Muscle layer of colon (tissue), 2 donors: ENCODE data around the gene CAMTA2.
A peak's percentile ranks its signal among the peaks of the same experiment; 100 is the strongest.

ENCODE experiments used
- H3K27ac ChIP-seq: one replicate; pipeline ENCODE4 v1.7.0; 2013; ENCODE audit warnings: low read depth, mild to moderate bottlenecking, low read length, moderate library complexity
- H3K27me3 ChIP-seq, 2 donors: one replicate each; pipeline ENCODE4 v1.7.0; 2013; ENCODE audit warnings: low read length in 2 of 2, mild to moderate bottlenecking in 2 of 2; ENCODE audit not compliant: insufficient read depth in 2 of 2, control insufficient read depth in 1 of 2
- H3K36me3 ChIP-seq: one replicate; pipeline ENCODE4 v1.7.0; 2013; ENCODE audit warnings: mild to moderate bottlenecking, low read length; ENCODE audit not compliant: insufficient read depth
- H3K4me1 ChIP-seq: one replicate; pipeline ENCODE4 v1.7.0; 2013; ENCODE audit warnings: mild to moderate bottlenecking, low read length; ENCODE audit not compliant: insufficient read depth
- H3K4me3 ChIP-seq, 2 donors: one replicate each; pipeline ENCODE4 v1.7.0; 2013; ENCODE audit warnings: low read length in 2 of 2, low read depth in 1 of 2, mild to moderate bottlenecking in 1 of 2, moderate library complexity in 1 of 2
- H3K9ac ChIP-seq: one replicate; pipeline ENCODE4 v1.7.0; 2013; ENCODE audit warnings: low read length
- H3K9me3 ChIP-seq: one replicate; pipeline ENCODE4 v1.7.0; 2013; ENCODE audit warnings: mild to moderate bottlenecking, low read length
- donor health status: abdominal sarcoma.
- donor health status: Adenocarcinoma of cecum.

The CAMTA2 gene

DNA sequence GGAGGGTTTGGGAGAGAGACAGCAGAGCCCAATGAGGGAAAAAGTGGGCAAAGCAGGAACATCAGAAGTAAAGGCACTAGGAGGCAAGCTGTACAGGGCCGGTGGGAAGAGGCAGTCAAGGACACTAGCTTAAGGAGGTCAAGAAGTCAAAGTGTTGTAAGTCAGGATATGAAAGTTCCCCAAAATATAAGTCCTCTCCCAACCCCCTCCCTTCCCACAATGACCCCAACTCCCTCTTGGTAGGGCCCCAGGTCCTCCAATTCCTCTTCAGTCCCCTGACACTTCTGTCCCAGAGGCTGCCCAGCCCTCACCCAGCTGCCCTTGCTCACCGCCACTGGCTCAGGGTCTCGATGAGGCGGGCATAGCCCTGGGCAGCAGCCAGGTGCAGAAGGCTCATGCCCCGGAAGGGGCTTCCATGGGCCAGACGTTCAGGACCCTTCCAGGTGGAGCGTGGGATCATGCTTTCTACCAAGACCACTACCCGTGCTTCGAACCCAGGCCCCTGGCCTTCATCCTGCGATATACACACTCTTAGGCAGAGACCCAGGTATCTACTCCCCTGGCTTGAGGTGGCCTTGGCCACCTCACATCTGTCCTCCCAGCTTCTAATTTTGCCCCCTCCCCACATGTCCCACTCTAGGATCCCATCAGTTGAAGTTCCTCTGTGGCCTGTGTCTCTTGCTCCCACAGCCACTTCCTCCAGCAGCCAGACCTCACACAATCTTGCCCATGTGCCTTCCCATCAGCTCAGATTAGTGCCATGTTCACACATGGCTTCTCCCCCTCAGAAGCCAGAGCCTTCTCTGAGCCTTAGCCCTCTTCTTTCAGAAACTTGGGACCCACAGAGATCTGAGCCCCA, 14.0 kb downstream of the CAMTA2 start:
- Histone ChIP-seq H3K9me3 (no peaks in the 10 kb centered on the region), H3K36me3 (peaks cover 81% of the 10 kb centered on the region), H3K27me3 (no peaks in the 10 kb centered on the region), H3K4me3 (no peak overlapping the region), H3K4me1 (peaks cover 15% of the 10 kb centered on the region), H3K9ac (no peak overlapping the region), H3K27ac (no peak overlapping the region)

DNA sequence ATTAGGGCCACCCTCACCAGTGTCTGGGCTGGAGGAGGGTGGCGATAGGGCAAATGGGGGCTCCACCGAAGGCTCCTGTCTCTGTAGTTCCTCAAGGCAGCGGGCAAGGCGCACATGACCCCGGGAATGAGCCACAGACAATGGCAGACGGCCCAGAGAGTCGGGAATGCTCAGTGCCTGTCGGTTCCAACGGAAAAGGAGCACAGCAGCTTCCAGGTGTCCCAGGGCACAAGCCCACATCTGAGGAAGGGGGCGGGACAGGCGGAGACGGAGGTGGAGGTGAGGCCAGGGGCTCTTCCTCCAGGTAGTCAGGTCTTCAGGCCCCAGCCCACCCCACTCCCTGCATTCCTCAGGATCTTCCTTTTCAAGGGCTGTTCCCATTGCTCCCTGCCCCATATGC, 14.7 kb downstream of the CAMTA2 start:
- Histone ChIP-seq H3K4me3 (no peak overlapping the region), H3K9ac (no peak overlapping the region), H3K4me1 (peaks cover 20% of the 10 kb centered on the region), H3K9me3 (no peaks in the 10 kb centered on the region), H3K27ac (peak overlapping the region; percentile 8), H3K27me3 (no peaks in the 10 kb centered on the region), H3K36me3 (peaks cover 73% of the 10 kb centered on the region)

DNA sequence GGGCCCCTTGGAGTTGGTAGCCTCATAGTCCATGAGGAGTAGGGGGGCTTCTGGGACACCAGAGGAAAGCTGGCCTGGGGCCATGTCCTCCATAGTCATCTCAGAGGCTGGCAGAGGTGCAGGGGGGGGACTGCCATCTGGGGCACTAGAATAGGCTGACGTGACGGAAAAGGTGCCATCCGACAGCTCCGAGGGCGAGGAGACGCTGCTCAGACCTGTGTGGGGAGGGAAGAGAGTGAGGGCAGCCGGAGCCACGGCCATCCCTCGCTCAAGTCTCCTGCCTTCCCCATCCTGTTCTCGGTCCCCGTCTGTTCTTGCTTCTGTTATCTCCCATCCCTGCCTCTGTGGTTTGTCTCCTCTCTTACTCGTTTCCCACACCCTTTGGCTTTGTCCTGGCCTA, 15.2 kb downstream of the CAMTA2 start:
- Histone ChIP-seq H3K36me3 (peaks cover 69% of the 10 kb centered on the region), H3K27me3 (no peaks in the 10 kb centered on the region), H3K9me3 (no peaks in the 10 kb centered on the region), H3K4me1 (peaks cover 20% of the 10 kb centered on the region), H3K4me3 (no peak overlapping the region), H3K27ac (peak overlapping the region; percentile 43), H3K9ac (no peak overlapping the region)

DNA sequence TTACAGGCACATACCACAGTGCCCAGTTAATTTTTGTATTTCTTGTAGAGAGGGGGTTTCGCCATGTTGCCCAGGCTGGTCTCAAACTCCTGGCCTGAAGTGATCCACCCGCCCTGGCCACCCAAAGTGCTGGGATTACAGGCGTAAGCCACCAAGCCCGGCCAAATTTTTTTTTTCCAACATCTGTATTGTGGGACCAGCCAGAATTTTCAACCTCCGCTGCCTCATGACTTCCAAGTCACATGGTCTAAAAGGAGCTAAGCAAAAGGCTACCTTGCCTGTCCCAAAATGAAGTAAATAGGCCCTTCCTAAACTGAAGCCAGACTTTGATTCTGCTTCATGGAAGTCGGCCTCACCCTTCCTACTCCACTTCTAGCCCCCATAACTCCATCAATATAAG, 15.6 kb downstream of the CAMTA2 start:
- Histone ChIP-seq H3K9ac (no peak overlapping the region), H3K9me3 (no peaks in the 10 kb centered on the region), H3K4me3 (no peak overlapping the region), H3K27ac (peak overlapping the region; percentile 43), H3K4me1 (peaks cover 20% of the 10 kb centered on the region), H3K27me3 (no peaks in the 10 kb centered on the region), H3K36me3 (peaks cover 64% of the 10 kb centered on the region)

DNA sequence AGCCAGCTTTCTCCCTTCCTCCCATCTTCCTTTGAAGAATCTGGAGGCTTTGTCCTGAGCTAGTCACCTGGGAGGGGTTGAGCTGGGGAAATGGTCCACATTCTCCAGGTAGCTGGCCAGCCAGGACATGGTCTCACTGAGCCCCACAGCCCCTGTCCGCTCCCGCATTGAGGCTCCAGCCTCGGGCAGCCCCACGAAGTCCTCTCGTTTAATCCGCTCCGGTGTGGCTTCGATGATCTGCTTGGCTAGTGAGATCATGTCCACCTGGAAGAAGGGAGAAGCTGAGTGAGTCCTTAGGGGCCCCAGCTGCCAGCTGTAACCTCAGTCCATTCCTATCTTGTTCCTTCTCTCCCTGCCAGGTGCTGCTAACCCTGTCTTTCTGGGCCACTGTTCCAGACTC, 17.2 kb downstream of the CAMTA2 start:
- Histone ChIP-seq H3K4me3 (no peak overlapping the region), H3K9ac (no peak overlapping the region), H3K27me3 (no peaks in the 10 kb centered on the region), H3K4me1 (peaks cover 30% of the 10 kb centered on the region), H3K9me3 (no peaks in the 10 kb centered on the region), H3K27ac (no peak overlapping the region), H3K36me3 (peaks cover 56% of the 10 kb centered on the region)

DNA sequence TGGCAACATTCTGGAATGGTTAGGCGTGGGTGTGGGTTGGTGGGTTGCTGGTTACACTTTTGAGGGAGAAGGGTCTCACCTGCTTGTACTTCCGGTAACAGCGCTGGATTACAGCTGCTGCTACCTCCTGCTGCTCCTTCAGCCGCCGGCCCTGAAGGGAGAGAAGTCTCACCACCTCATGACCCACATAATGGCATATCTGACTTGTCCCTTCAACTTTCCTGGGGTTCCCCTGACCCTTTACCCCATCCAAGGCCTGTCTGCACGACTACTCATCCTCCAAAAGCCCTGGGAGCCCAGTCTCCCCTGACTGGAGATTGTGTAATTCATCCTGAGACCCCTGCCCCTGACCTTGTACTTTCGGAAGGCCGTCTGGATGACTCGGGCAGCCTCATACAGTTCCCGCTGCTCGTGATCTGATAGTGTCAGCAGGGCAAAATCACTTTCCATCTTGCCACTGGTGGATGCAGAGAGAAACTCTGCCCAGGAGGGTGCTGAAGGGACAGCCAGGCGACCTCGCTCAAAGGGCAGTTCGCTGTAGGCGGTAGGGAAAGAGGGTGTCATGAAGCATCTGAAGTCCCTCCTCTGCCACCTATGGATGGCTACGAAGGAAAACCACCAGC, 17.8 kb downstream of the CAMTA2 start:
- Histone ChIP-seq H3K9me3 (no peaks in the 10 kb centered on the region), H3K27ac (peak overlapping the region; percentile 95), H3K4me1 (peaks cover 32% of the 10 kb centered on the region), H3K36me3 (peaks cover 49% of the 10 kb centered on the region), H3K27me3 (no peaks in the 10 kb centered on the region), H3K9ac (no peak overlapping the region), H3K4me3 (peak overlapping the region; percentile 8 to 87)

DNA sequence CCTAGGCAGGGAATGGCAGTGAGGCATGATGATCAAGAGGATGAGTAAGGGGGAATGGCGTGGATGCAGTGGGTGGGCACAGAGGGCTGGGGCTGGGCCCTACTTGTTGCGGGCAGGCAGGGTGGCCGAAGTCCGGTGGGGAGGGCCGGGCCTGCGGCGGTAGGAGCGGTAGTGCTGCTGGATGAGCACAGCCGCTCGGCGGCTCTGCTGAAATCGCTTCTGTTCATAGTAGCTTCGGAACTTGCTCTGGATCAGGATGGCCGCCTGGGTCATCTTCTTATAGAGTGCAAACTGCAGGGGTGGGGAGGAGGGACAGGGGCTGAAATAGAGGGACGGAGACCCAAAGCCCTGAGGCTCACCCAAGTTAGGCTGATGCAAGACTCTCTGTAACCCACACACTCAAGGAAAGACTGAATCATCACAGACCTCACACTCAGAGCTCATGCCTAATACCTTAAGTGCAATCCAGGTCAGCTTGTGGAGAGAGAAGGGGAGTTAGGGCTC, 18.4 kb downstream of the CAMTA2 start:
- peak overlapping the region; percentile 67 for H3K9ac ChIP-seq
- H3K27me3 ChIP-seq: no peaks in the 10 kb centered on the region
- peak overlapping the region; percentile 8 to 87 for H3K4me3 ChIP-seq
- H3K36me3 ChIP-seq: peaks cover 44% of the 10 kb centered on the region
- no peaks in the 10 kb centered on the region for H3K9me3 ChIP-seq
- H3K4me1 ChIP-seq: peaks cover 32% of the 10 kb centered on the region
- H3K27ac ChIP-seq: peak overlapping the region; percentile 95

DNA sequence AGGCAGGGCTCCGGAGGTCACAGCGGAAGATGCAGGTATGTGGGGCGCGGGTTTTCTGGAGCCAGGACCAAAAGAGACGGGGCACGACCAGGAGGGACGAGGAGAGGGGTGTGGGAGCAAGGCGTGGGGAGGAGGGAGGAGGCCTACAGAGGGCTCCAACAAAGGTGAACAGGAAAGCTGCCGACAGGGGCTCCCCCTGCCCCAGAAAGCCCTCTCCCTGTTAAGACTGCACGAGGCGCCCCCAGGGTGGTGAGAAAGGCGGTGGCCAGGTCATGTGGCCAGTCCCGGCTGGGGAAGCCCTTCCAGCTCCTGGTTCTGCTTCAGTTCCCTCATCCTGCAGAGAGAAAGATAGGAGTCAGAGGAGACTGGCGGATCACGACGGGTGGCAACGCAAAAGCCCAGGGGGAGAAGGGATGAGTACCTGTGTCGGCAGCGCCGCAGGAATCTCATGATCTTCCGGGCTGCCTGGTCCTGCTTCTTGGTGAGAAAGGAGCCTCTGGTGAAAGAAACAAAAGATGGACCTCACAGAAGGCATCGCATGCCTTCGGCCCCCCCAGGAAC, 18.9 kb downstream of the CAMTA2 start:
- no peaks in the 10 kb centered on the region for H3K9me3 ChIP-seq
- no peaks in the 10 kb centered on the region for H3K27me3 ChIP-seq
- peaks cover 32% of the 10 kb centered on the region for H3K4me1 ChIP-seq
- peak overlapping the region; percentile 95 for H3K27ac ChIP-seq
- peak overlapping the region; percentile 67 for H3K9ac ChIP-seq
- H3K4me3 ChIP-seq: peak overlapping the region; percentile 66 to 87
- H3K36me3 ChIP-seq: peaks cover 38% of the 10 kb centered on the region

DNA sequence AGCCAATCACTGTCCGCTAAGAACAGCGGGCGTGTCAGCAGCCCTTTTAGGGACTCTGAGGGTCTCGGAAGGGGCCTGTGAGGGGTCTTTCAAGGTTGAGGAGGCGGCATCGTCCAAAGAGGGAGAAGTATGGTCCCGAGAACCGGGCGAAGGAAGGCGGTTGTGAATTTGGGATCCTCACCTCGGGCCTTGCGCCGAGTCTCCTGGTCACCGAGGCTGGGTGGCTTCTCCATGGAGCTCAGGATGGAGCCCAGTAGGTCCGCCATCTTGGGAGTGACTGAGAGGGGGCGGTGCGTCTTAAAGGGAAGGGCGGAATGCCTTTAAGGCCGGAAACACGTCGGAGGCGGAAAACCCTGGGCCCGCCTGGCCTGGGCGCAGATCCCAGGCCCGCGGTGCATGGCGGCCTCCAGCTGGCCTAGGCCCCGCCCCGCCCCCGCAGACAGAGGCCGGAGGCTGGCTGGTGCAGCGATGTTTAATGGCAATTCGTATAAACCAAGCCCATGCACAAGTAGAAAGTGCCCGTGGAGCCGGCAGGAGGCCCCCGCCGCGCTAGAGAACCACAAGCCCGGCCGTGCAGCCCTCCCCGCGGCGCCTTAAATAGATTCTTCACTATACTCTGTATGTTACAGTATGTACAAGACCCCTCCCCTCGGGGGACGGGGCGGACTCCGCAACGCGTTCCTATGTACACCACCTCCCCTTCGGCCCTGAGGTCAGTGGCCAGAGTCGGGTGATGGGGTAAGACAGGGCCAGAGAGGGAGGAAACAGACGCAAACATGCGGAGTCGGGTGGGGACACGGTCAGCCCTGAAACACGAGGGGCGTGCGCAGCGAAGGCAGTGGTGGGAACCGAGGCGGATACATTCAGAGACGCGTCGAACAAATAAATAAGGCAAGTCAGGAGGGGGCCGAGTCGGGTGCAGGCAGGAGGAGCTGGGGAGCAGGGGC, 19.7 kb downstream of the CAMTA2 start, which contains the start of gene SPAG7:
Gene SPAG7, minus strand, starts transcription at position 279 of the 947 bp plus-strand sequence. Its CDS starts 13 bp downstream, at position 266.
- Histone ChIP-seq H3K27me3 (no peaks in the 10 kb centered on the region), H3K27ac (peak within 1 kb of the TSS; percentile 99), H3K36me3 (peaks cover 31% of the 10 kb centered on the region), H3K4me1 (peaks cover 32% of the 10 kb centered on the region), H3K4me3 (peak within 1 kb of the TSS; percentile 66 to 87), H3K9me3 (no peaks in the 10 kb centered on the region), H3K9ac (peak within 1 kb of the TSS; percentile 80)

DNA sequence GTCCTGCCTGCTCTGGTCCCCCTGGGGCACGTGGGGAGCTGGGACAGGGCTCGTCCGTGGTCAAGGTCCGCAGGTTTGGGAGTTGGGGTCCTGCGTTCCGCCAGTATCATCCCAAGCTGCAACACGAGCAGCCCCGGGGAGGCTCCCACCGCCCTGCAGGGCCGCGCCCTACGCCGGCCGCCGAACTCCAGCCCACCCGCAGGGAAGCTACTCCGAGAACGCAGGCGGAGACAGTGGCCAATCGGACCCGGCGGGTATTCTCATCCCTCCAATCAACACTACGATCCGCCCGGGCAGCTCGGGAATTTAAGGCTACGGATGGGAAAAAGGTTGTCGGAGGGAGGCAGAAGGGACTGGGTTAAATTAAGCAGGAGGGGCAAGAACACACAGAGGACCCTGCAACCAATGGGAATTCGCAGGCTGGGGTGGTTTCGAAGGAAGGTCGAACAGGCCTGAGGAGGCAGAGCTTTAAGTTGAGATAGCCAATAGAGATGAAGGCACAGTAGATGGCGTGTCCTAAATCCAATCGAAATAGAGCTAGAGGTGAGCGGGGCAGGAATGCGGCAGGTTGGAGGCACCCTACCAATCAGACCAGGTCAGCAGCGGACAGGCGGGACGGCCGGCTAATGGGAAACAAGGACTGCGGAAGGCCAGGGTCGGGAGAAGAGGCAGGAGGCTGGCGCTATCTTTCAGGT, 20.5 kb downstream of the CAMTA2 start:
- Histone ChIP-seq H3K36me3 (peaks cover 23% of the 10 kb centered on the region), H3K9me3 (no peaks in the 10 kb centered on the region), H3K27me3 (no peaks in the 10 kb centered on the region), H3K4me1 (peaks cover 32% of the 10 kb centered on the region), H3K9ac (peak overlapping the region; percentile 80), H3K4me3 (peak overlapping the region; percentile 45 to 87), H3K27ac (peak overlapping the region; percentile 99)
